ENCODE measurements around the gene NLGN2. TPM values are rescaled to one million over a fixed set of nuclear protein-coding genes. Genes with fewer than 3 reads are reported as not detected.

Gene NLGN2
- total and polyA plus RNA-seq, 7 donors, result 0.60 to 18.8 (median 7.6) TPM

- TF ChIP-seq EP300 (IDR thresholded peaks at IDR 0.05), result no peak
- intact Hi-C loops (cut with DNase I), result no loop called here
- H3K4me1 ChIP-seq, result no peaks in the 10 kb centered on the region
- no peak overlapping the region for H3K4me3 ChIP-seq
- no peaks in the 10 kb centered on the region for H3K36me3 ChIP-seq
- no peaks in the 10 kb centered on the region for H3K9me3 ChIP-seq
- no peak for DNase-seq
- H3K27ac ChIP-seq, result no peak overlapping the region
- no peaks in the 10 kb centered on the region for H3K27me3 ChIP-seq
- 95 to 96% methylated on average over 33 of the region's 33 CpGs for WGBS, 2 donors
Observed at GRCh38 chr17:7426203-7426863, 18.7 kb downstream of the NLGN2 start.

- Histone ChIP-seq H3K4me3 (no peak overlapping the region), H3K9me3 (no peaks in the 10 kb centered on the region), H3K27ac (no peak overlapping the region), H3K36me3 (no peaks in the 10 kb centered on the region), H3K4me1 (no peaks in the 10 kb centered on the region), H3K27me3 (no peaks in the 10 kb centered on the region)
- WGBS, 2 donors, result 94% methylated on average over 29 of the region's 29 CpGs
- DNase-seq, result no peak
- intact Hi-C loops (cut with DNase I), result no loop called here
- no peak for TF ChIP-seq POLR2AphosphoS5 (IDR thresholded peaks at IDR 0.05)
- TF ChIP-seq CTCF (IDR thresholded peaks at IDR 0.05), result no peak
- TF ChIP-seq EP300 (IDR thresholded peaks at IDR 0.05), result no peak
- no peak for TF ChIP-seq POLR2A (IDR thresholded peaks at IDR 0.05)
Observed at GRCh38 chr17:7426896-7427489, 19.3 kb downstream of the NLGN2 start.

- no peak for TF ChIP-seq CTCF (IDR thresholded peaks at IDR 0.05)
- TF ChIP-seq POLR2A (IDR thresholded peaks at IDR 0.05), result no peak
- no peak for TF ChIP-seq EP300 (IDR thresholded peaks at IDR 0.05)
- TF ChIP-seq POLR2AphosphoS5 (IDR thresholded peaks at IDR 0.05), result no peak
- Histone ChIP-seq H3K4me3 (no peak overlapping the region), H3K36me3 (no peaks in the 10 kb centered on the region), H3K4me1 (no peaks in the 10 kb centered on the region), H3K9me3 (no peaks in the 10 kb centered on the region), H3K27ac (no peak overlapping the region), H3K27me3 (no peaks in the 10 kb centered on the region)
- no peak for DNase-seq
- intact Hi-C loops (cut with DNase I), result no loop called here
- 91 to 94% methylated on average over 7 of the region's 7 CpGs for WGBS, 2 donors
Observed at GRCh38 chr17:7427549-7427948, 19.9 kb downstream of the NLGN2 start.

GRCh38 chr17:7428557-7428956, 20.9 kb downstream of the NLGN2 start, which contains the start of gene SPEM3:
SPEM3 (plus strand) TSS chr17:7428857; CDS start chr17:7428903, 46 bp downstream.
- no peak for DNase-seq
- Histone ChIP-seq H3K9me3 (no peaks in the 10 kb centered on the region), H3K4me1 (no peaks in the 10 kb centered on the region), H3K27ac (no peak within 1 kb of the TSS), H3K4me3 (no peak within 1 kb of the TSS), H3K36me3 (no peaks in the 10 kb centered on the region), H3K27me3 (peaks cover 0 to 2% (median 0%) of the 10 kb centered on the region in 3 donors)
- intact Hi-C loops (cut with DNase I), result no loop called here
- 49 to 74% methylated on average over 5 of the region's 5 CpGs for WGBS, 2 donors
- TF ChIP-seq POLR2A (IDR thresholded peaks at IDR 0.05) (no peak), EP300 (IDR thresholded peaks at IDR 0.05) (no peak), CTCF (IDR thresholded peaks at IDR 0.05) (no peak), POLR2AphosphoS5 (IDR thresholded peaks at IDR 0.05) (no peak)

GRCh38 chr17:7429722-7430121, 22.1 kb downstream of the NLGN2 start:
- H3K4me1 ChIP-seq, result no peaks in the 10 kb centered on the region
- no peak overlapping the region for H3K4me3 ChIP-seq
- intact Hi-C loops (cut with DNase I), result no loop called here
- no peaks in the 10 kb centered on the region for H3K36me3 ChIP-seq
- peaks cover 0 to 13% (median 3%) of the 10 kb centered on the region in 3 donors for H3K27me3 ChIP-seq
- 94% methylated on average over 10 of the region's 10 CpGs for WGBS, 2 donors
- peak; percentile 62 for DNase-seq
- no peak overlapping the region for H3K27ac ChIP-seq
- TF ChIP-seq POLR2AphosphoS5 (IDR thresholded peaks at IDR 0.05) (no peak), EP300 (IDR thresholded peaks at IDR 0.05) (no peak), CTCF (IDR thresholded peaks at IDR 0.05) (no peak), POLR2A (IDR thresholded peaks at IDR 0.05) (no peak)
- no peaks in the 10 kb centered on the region for H3K9me3 ChIP-seq

All from sigmoid colon (tissue), 7 donors.